Gastroesophageal sphincter (tissue), 4 donors: ENCODE results near the gene PCSK7. TPM values are rescaled to one million over a fixed set of nuclear protein-coding genes. Genes with fewer than 3 reads are reported as not detected.

Source experiments
- ATAC-seq: fragments of 150-250 bp; one replicate; pipeline ENCODE4 v1.9.1; 2016; ENCODE audit warnings: mild to moderate bottlenecking, moderate library complexity
- H3K27ac ChIP-seq, 4 donors: fragments of 200-600 bp; sonication (generic) in 3 of 4; 1 replicate in 3 of 4; 2 replicates in 1 of 4; pipeline ENCODE4 v1.5.1; 2016 to 2019
- H3K27me3 ChIP-seq: fragments of 200-600 bp; sonication (generic); one replicate; pipeline ENCODE4 v1.5.1; 2019
- H3K36me3 ChIP-seq, 2 donors: fragments of 200-600 bp; sonication (generic); one replicate each; pipeline ENCODE4 v1.5.1; 2019; ENCODE audit warnings: control low read depth in 1 of 2
- H3K4me1 ChIP-seq, 3 donors: fragments of 200-600 bp; sonication (generic); 1 replicate in 2 of 3; 2 replicates in 1 of 3; pipeline ENCODE4 v1.5.1; 2016 to 2019; ENCODE audit warnings: control low read depth in 2 of 3
- H3K4me3 ChIP-seq, 2 donors: fragments of 200-600 bp; sonication (generic); one replicate each; pipeline ENCODE4 v1.5.1; 2019; ENCODE audit warnings: mild to moderate bottlenecking in 1 of 2, moderate library complexity in 1 of 2
- H3K9me3 ChIP-seq, 3 donors: fragments of 200-600 bp; sonication (generic); one replicate each; pipeline ENCODE4 v1.5.1; 2017 to 2019; ENCODE audit warnings: control low read depth in 2 of 3
- EP300 ChIP-seq: sonication (generic); formaldehyde crosslinking; IDR thresholded peaks from one replicate; pipeline ENCODE4 v1.6.1; 2017; ENCODE audit warnings: antibody characterized with exemption, mild to moderate bottlenecking
- POLR2A ChIP-seq, 2 donors: fragments of 450-650 bp; IDR thresholded peaks; one replicate each; pipeline ENCODE4 v1.6.1; 2017; ENCODE audit warnings: antibody characterized with exemption in 2 of 2, mild to moderate bottlenecking in 2 of 2, moderate library complexity in 1 of 2
- POLR2AphosphoS5 ChIP-seq: sonication (generic); formaldehyde crosslinking; IDR thresholded peaks from one replicate; pipeline ENCODE4 v1.6.1; 2017; ENCODE audit warnings: antibody characterized with exemption
- WGBS, 2 donors: methylation state at CpG; one replicate each; pipeline ENCODE4 v1.1.5; 2018; ENCODE audit warnings: low coverage in 1 of 2; 5-methylcytosine and 5-hydroxymethylcytosine counted together
- total RNA-seq, 4 donors: library from RNA; depleted of rRNA; stranded (reverse); fragments of >200 nt; gene quantifications; one replicate each; pipeline ENCODE4 v1.1.0, GENCODE V29; 2016
- TF ChIP-seq, protein P1 (sequence below), 4 experiments: fragments of 200-600 bp in 2 of 4; fragments of 450-650 bp in 2 of 4; sonication (generic) in 1 of 4; IDR thresholded peaks; one replicate each; pipeline ENCODE4 v1.5.1; 2017 to 2019; ENCODE audit warnings: antibody characterized with exemption in 4 of 4, mild to moderate bottlenecking in 2 of 4, moderate library complexity in 2 of 4

The PCSK7 gene, protein sequence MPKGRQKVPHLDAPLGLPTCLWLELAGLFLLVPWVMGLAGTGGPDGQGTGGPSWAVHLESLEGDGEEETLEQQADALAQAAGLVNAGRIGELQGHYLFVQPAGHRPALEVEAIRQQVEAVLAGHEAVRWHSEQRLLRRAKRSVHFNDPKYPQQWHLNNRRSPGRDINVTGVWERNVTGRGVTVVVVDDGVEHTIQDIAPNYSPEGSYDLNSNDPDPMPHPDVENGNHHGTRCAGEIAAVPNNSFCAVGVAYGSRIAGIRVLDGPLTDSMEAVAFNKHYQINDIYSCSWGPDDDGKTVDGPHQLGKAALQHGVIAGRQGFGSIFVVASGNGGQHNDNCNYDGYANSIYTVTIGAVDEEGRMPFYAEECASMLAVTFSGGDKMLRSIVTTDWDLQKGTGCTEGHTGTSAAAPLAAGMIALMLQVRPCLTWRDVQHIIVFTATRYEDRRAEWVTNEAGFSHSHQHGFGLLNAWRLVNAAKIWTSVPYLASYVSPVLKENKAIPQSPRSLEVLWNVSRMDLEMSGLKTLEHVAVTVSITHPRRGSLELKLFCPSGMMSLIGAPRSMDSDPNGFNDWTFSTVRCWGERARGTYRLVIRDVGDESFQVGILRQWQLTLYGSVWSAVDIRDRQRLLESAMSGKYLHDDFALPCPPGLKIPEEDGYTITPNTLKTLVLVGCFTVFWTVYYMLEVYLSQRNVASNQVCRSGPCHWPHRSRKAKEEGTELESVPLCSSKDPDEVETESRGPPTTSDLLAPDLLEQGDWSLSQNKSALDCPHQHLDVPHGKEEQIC
- total RNA-seq = 10 to 100 TPM; 28.9 to 40.5 (median 35.3) TPM

DNA sequence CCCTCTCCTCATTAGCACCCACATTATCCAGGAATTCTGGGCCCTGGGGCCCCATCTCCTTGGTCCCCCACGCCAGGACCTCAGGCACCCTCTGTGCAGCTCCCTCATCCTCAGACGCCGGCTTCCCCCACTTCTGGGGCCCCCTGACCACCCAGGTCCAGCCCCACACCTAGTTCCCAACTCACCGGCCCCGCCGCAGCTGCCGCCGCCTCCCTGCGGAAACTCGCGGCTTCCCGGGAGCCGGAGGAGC is at the start of gene PCSK7:
Gene PCSK7, minus strand, starts transcription at position 232 of the 250 bp plus-strand sequence. CDS start 2,229 bp downstream, outside the sequence.
- 0% methylated on average over 1 of the region's 13 CpGs; no CpG with 5 or more reads in 1 of the 2 donors for WGBS, 2 donors

DNA sequence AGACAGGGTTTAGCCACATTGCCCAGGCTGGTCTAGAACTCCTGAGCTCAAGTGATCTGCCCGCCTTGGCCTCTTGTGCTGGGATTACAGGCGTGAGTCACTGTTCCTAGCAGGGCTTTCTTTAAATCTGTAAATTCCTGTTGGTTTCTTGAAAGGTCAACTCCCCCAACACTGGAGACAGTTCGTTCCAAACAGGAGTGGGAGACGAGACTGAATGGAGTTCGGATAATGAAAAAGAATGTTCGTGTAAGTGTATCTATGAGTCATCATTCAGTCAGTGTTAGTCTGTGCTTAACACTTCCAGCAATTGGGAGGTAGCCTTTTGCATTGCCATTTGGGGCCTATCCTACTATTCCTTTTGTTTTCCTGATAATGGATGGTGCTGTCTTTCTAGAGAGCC is 49.3 kb upstream of the PCSK7 start:
- Histone ChIP-seq H3K27ac (no peak overlapping the region), H3K36me3 (peaks cover 0 to 70% of the 10 kb centered on the region in 2 donors), H3K4me1 (no peaks in the 10 kb centered on the region), H3K27me3 (no peaks in the 10 kb centered on the region), H3K9me3 (no peaks in the 10 kb centered on the region), H3K4me3 (no peak overlapping the region)
- 23 to 48% methylated on average over 4 to 5 of the region's 6 CpGs for WGBS, 2 donors
- TF ChIP-seq, protein P1, sequence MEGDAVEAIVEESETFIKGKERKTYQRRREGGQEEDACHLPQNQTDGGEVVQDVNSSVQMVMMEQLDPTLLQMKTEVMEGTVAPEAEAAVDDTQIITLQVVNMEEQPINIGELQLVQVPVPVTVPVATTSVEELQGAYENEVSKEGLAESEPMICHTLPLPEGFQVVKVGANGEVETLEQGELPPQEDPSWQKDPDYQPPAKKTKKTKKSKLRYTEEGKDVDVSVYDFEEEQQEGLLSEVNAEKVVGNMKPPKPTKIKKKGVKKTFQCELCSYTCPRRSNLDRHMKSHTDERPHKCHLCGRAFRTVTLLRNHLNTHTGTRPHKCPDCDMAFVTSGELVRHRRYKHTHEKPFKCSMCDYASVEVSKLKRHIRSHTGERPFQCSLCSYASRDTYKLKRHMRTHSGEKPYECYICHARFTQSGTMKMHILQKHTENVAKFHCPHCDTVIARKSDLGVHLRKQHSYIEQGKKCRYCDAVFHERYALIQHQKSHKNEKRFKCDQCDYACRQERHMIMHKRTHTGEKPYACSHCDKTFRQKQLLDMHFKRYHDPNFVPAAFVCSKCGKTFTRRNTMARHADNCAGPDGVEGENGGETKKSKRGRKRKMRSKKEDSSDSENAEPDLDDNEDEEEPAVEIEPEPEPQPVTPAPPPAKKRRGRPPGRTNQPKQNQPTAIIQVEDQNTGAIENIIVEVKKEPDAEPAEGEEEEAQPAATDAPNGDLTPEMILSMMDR (IDR thresholded peaks at IDR 0.05) = no peak
- TF ChIP-seq POLR2A (IDR thresholded peaks at IDR 0.05) = no peak
- TF ChIP-seq POLR2AphosphoS5 = no peak
- TF ChIP-seq EP300 = no peak
- no peak for ATAC-seq

More for the DNA sequence above, at the start of gene PCSK7:
- peak within 1 kb of the TSS; percentile 92 to 98 (median 95) for H3K27ac ChIP-seq
- H3K27me3 ChIP-seq = no peaks in the 10 kb centered on the region
- peaks cover 0 to 50% (median 16%) of the 10 kb centered on the region in 3 donors for H3K4me1 ChIP-seq
- peaks cover 0 to 39% of the 10 kb centered on the region in 2 donors for H3K36me3 ChIP-seq
- H3K9me3 ChIP-seq = no peaks in the 10 kb centered on the region
- TF ChIP-seq, protein P1 (IDR thresholded peaks at IDR 0.05) = no peak
- no peak for TF ChIP-seq EP300
- no peak for TF ChIP-seq POLR2A (IDR thresholded peaks at IDR 0.05)
- TF ChIP-seq POLR2AphosphoS5 = no peak
- ATAC-seq = no peak
- H3K4me3 ChIP-seq = peak within 1 kb of the TSS; percentile 90 to 98

DNA sequence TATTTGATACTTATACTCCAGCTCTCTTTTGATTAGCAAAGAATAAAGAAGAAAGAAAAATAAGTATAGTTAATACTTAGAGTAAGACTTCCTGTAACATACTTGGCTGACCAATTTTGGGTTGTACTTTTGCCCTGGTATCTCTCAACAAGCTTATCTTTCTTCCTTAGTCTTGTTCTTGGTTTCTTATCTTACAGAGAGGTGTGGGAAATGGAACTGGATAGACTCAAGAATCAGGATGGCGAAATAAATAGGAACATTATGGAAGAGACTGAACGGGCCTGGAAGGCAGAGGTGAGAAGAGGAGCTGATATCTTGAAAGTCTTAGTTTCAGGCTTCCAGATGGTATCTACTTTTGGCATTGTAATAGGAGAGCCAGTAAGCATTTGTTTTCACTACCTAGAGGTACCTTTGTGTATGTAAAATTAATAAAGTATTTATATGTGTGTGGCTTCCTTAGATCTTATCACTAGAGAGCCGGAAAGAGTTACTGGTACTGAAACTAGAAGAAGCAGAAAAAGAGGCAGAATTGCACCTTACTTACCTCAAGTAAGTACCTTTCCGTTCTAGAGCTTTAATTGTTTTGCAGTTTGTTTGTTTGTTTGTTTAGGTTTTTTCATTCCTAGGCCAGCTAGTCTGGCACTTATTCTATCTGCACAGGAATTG is 48.0 kb upstream of the PCSK7 start:
- Histone ChIP-seq H3K27ac (no peak overlapping the region), H3K4me3 (no peak overlapping the region), H3K36me3 (peaks cover 0 to 64% of the 10 kb centered on the region in 2 donors), H3K27me3 (no peaks in the 10 kb centered on the region), H3K4me1 (no peaks in the 10 kb centered on the region), H3K9me3 (no peaks in the 10 kb centered on the region)
- ATAC-seq = no peak
- TF ChIP-seq POLR2A (IDR thresholded peaks at IDR 0.05) (no peak), EP300 (no peak), POLR2AphosphoS5 (no peak)
- TF ChIP-seq, protein P1 (IDR thresholded peaks at IDR 0.05) = no peak
- WGBS, 2 donors = 71 to 86% methylated on average over 4 of the region's 4 CpGs

DNA sequence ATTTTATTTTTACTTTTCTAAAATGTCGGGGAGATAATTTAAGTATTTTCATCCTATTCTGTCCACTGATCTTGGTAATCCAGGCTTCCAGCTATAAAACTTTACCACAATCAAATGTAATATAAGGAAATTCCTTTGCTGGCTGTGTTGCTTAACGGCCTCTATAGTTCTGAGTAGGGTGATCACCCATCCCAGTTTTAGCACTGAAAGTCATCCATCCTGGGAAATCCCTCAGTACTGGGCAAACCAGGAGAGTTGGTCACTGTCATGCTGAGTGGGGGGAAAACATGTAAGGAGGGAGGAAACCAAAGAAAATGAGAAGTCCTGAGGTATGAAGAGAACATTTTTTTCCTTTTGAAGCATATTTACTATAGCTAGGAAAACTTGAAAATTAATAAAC is 46.5 kb upstream of the PCSK7 start:
- 83 to 85% methylated on average over 2 of the region's 2 CpGs for WGBS, 2 donors
- H3K9me3 ChIP-seq = no peaks in the 10 kb centered on the region
- no peak for ATAC-seq
- H3K27me3 ChIP-seq = no peaks in the 10 kb centered on the region
- H3K36me3 ChIP-seq = peaks cover 0 to 58% of the 10 kb centered on the region in 2 donors
- no peaks in the 10 kb centered on the region for H3K4me1 ChIP-seq
- no peak overlapping the region for H3K4me3 ChIP-seq
- H3K27ac ChIP-seq = no peak overlapping the region
- TF ChIP-seq EP300 (no peak), POLR2A (IDR thresholded peaks at IDR 0.05) (no peak), POLR2AphosphoS5 (no peak)
- TF ChIP-seq, protein P1 (IDR thresholded peaks at IDR 0.05) = no peak
